GM13977 (cell line): Measurements from ENCODE around the gene ANKRD33B.
"Not testable (repeated sequence)": the region's sequence is repeated elsewhere in the genome, so short reads cannot be mapped to it uniquely, and the experiment has no call there.

ENCODE experiments used
- DNase-seq: peaks from one replicate; pipeline ENCODE4 v3.0.0; 2012; ENCODE audit warnings: low spot score
- CTCF ChIP-seq: IDR thresholded peaks from 2 replicates; pipeline ENCODE4 v1.5.1; 2012; ENCODE audit warnings: mild to moderate bottlenecking, control low read depth; ENCODE audit not compliant: insufficient read depth; ENCODE audit errors: extremely low read depth, missing control alignments
- in situ Hi-C: fragments of 300-500 bp; cut with MboI; formaldehyde crosslinking; loops from one replicate; pipeline ENCODE4 v1.12.0; 2022; ENCODE audit warnings: low sequenced_read_pairs, low pct_unique_long_range_greater_than_20kb, mixed read lengths, inconsistent platforms; ENCODE audit not compliant: unreplicated experiment

ANKRD33B gene

DNA sequence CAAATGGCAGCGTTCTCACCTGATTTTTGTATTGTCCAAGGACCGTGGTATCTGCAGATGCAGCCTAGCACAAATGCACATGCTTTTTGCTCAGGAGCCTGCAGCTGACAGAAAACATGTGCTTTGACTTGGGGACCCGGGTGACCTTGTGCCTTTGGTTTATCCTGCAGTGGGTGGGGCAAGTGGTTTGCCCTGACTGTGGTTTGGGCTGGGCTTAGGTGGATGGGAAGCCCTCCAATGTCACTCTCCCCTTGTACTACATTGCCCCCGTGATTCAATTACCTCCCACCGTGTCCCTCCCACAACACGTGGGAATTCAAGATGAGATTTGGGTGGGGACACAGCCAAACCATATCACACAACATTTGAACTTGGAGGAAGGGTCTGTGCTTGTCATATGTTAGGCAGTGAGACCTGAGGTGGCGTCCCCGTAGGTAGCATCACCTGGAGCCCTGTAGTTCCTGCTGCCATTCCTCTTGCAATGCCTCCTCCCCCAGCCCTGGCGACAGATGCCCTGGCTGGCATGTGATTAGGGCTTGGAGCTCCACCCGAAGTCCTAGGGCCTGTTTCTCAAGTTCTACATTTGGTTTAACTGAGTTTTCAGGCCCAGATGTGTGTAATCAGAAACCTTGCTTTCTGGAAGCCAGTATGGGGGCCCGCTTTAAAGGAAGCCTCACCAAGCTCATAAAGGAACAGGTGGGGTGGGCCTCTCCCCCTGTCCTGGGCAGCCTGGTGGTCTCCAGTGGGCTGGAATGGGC is 2.1 kb downstream of the ANKRD33B start:
- no peak for TF ChIP-seq CTCF
- in situ Hi-C loops = no loop called here
- no peak for DNase-seq

DNA sequence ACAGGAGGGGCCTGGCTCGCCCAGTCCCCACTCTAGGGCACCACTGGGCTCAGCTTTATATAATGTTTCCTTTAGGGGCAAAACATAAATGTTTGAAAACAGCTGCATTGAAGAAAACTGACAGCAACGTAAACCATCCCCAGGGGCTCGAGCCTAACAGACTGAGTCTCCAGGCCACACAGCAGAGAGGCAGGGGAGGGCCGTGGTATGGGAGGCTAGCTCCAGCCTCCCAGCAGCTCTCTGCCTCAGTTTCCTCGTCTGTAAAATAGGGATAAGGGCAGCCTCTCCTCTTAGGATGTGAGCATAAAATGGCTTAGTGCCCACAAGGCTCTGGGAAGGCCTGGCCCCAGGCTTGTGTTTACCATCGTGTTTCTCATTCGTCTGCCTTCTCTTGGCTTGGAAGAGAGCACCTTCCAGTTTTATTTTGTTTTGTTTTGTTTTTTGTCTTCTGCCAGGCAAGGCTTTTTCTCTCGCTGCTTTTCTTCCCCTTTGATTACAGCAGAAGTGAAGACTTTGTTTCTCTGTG is 2.7 kb downstream of the ANKRD33B start:
- DNase-seq = no peak
- in situ Hi-C loops = no loop called here

DNA sequence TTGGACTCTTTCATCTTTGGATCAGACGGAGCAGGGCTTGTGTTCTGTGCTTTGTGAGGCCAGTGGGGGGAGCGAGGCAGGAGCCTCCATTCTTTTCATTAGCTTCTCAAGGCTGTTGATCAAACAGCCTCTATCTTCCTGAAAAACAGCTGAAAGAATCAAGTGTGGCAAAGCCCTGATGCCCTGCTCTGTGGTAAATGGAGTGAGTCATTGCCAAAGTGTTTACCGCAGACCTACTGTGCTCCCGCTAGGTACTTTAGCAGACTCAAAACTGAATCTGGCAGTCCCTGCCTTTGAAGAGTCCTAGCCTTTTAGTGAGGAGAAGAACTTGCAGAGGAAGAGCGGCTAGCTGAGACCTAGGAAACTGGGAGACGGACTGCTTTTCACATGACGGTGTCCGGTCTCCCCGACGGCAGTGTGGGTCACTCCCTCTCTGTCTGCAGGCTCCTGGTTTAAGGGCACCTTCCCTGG is 3.3 kb downstream of the ANKRD33B start:
- TF ChIP-seq CTCF = no peak
- no peak for DNase-seq
- in situ Hi-C loops = no loop called here

More for the DNA sequence above, 2.7 kb downstream of the ANKRD33B start:
- TF ChIP-seq CTCF = no peak

DNA sequence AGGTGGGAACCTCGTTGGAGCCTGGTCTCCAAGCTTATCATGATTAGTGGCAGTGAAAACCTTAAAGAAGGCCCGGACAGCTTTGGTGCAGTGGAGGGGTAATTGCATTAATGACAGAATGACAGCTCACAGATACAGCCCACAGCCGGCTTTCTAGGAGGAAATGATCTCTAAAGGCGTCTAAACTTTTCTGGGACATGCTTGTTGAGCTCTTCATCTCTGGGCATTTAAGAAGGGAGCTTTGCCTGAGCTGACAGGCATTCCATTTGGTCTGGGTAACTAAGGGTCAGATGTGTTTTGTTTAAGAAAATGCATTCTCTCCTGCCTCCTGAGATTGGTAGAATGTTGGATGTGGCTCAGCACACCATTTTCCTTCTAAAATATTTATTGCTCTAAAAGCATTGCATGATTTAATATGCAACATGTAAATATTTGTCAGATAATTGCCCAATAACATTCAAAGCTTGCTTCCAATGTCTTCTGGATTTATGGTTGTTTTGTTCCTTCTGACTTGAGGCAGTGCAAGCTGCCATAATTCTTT is 4.0 kb downstream of the ANKRD33B start:
- no peak for TF ChIP-seq CTCF
- no peak for DNase-seq
- in situ Hi-C loops = no loop called here

GRCh38 chr5:10570540-10570939 is 6.7 kb downstream of the ANKRD33B start:
- in situ Hi-C loops, DNase-seq: not testable (repeated sequence)

DNA sequence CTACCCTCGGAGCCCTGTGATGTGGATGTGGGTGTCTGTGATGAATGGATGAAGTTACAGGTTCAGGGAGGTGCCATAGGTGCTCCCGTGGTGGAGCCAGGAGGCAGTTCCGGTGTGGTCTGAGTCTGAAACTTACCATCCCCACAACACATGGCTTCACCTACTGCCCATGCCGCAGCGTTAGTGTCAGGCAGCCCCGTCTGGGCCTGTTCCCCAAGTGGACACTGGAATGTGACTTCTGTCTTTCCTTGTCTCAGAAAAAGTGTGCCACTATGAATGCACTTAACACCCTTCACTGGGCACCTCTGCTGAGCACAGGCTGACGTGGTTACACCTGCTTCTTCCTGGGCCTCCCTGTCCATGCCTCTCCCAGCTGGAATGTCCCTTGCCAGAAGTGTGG is 8.6 kb downstream of the ANKRD33B start:
- no peak for DNase-seq
- no peak for TF ChIP-seq CTCF
- in situ Hi-C loops = no loop called here

- in situ Hi-C loops = no loop called here
These were observed 9.7 kb downstream of the ANKRD33B start for GRCh38 chr5:10573487-10574145.

GRCh38 chr5:10574879-10575278 is 11.0 kb downstream of the ANKRD33B start:
- in situ Hi-C loops = not testable (repeated sequence)

More at GRCh38 chr5:10573487-10574145, 9.7 kb downstream of the ANKRD33B start:
- TF ChIP-seq CTCF = no peak
- no peak for DNase-seq

More at GRCh38 chr5:10574879-10575278, 11.0 kb downstream of the ANKRD33B start:
- DNase-seq = not testable (repeated sequence)
